G401 (cell line): ENCODE measurements around the gene MATN4. TPM values are rescaled to one million over a fixed set of nuclear protein-coding genes. Genes with fewer than 3 reads are reported as not detected.

Experiments
- DNase-seq: peaks from one replicate; pipeline ENCODE4 v3.0.0-alpha.2; 2015; ENCODE audit warnings: low spot score
- in situ Hi-C: cut with HindIII; loops from 2 replicates; pipeline ENCODE4 v1.10.0; 2016; ENCODE audit warnings: low sequenced_read_pairs, mixed read lengths
- total RNA-seq: library from RNA; depleted of rRNA; stranded (reverse); fragments of >200 nt; shearing (Covaris generic); gene quantifications from 2 replicates; pipeline ENCODE4 v1.2.3, GENCODE V29; 2014; rRNA removed

Gene MATN4
- total RNA-seq, 1 experiment from 2014 or later, result not detected

DNA sequence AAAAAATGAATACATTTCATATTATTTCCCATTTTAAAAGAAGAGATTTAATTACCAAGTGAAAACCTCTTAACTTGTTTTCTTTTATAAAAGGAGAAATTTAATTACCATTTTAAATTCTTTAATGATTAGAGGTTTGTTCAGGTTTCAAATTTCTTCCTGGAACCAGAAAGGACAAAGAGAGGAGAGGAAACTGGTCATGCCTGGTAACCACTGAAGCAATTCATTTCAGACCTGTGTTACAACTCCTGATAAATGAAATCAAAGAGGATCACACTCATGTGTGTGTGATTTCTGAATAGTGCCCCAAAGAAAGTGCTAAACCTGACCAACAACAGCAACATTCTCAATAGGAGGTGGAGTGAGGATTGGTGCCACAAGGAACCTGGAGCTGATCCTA, 41.1 kb downstream of the MATN4 start:
- in situ Hi-C loops, result no loop called here
- DNase-seq, result no peak

DNA sequence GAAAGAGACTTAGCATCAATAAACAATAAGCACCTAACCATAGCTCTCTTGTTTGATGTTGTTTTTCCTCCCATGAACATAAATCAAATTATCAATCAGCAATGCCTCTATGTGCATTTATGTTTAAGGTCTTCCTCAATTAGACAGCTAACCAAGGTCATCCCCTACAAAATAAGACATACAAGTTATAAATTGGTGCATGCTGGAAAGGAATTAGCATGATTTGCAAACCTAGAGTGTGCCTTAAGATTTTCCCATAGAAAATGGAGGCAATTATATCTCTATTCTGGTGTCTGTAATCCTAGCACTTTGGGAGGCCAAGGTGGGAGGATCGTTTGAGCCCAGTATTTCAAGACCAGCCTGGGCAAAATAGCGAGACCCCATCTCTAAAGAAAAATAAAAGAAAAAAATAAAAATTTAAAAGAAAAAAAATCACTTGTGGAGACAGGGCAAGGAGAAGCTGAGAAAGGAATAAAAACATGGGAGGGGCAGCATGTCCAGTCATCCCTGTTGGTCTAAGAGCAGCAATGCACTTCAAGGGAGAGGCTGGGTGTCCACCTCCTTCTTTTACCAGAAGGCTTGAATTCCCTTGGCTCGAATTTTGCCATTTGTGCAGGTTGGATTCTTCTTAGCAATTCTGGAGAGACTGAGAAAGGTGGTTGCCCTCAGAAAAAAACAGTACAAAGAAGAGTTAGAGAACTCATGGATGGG, 44.4 kb downstream of the MATN4 start:
- in situ Hi-C loops, result no loop called here
- no peak for DNase-seq

DNA sequence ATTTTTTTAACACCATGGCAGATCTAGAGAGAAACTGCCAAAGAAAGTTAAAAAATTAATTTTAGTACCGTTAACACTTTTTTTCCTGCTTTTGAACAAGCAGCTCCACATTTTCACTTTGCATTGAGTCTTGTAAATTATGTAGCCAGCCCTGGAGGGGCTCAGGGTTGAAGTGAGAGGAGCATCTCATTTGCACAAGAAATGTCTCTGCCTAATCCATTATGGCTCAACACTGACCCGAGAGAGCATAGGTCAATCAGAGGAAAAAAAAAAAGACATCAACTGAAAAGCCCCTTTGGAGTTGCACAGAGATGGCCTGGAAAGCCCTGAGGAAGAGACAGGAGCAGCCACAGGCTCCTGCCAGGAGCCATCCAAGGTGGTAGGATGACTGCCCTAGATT, 49.4 kb downstream of the MATN4 start:
- in situ Hi-C loops, result no loop called here
- no peak for DNase-seq

DNA sequence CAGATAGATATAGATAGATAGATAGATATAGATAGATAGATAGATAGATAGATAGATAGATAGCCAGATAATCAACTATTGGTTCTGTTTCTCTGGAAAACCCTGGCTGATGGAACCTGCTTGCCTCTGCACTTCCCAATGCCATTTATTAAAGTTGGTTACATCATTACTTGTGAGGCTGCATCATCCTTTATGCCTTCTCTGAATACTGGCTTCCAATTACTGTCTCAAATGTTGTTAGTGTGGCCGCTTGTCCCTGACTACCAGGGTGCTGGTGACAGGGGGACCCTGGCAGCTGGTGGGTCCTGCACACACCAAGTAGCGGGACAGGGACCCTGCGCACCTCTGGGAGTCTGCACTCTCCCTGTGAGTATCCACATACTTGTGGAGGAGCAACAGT, 49.8 kb downstream of the MATN4 start:
- in situ Hi-C loops, result no loop called here
- no peak for DNase-seq

DNA sequence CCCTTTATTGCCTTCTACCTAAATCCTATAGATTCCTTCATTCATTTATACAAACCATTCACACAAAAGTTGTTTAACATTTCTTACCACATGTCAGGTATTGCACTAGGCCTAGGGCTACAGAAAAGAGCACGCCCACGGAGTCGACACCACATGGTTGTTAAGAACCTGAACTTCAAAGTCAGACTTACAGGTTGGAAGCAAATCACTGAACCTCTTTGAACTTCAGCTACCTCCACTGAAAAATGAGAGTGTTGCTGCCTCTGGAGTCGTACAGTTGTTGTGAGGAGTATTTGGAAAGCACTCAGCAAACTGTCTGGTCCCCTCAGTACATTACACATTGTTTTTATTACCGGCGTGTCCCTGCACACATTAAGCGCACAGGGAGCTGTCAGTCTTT, 50.4 kb downstream of the MATN4 start:
- no peak for DNase-seq
- in situ Hi-C loops, result no loop called here

DNA sequence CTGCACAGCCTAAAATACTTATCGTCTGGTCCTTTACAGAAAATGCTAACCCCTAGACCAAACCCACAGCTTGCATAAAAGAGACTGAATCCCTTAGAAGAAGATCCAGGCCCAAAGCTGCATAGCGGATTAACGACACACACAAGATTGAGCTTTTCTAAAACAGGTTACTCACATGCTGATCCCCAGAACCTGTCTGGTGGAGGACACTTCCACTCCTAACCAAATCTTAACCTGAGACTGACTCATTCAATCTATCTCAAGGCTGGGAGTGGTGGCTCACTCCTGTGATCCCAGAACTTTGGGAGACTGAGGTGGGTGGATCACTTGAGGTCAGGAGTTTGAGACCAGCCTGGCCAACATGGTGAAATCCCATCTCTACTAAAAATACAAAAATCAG, 50.9 kb downstream of the MATN4 start:
- in situ Hi-C loops, result no loop called here
- DNase-seq, result no peak

DNA sequence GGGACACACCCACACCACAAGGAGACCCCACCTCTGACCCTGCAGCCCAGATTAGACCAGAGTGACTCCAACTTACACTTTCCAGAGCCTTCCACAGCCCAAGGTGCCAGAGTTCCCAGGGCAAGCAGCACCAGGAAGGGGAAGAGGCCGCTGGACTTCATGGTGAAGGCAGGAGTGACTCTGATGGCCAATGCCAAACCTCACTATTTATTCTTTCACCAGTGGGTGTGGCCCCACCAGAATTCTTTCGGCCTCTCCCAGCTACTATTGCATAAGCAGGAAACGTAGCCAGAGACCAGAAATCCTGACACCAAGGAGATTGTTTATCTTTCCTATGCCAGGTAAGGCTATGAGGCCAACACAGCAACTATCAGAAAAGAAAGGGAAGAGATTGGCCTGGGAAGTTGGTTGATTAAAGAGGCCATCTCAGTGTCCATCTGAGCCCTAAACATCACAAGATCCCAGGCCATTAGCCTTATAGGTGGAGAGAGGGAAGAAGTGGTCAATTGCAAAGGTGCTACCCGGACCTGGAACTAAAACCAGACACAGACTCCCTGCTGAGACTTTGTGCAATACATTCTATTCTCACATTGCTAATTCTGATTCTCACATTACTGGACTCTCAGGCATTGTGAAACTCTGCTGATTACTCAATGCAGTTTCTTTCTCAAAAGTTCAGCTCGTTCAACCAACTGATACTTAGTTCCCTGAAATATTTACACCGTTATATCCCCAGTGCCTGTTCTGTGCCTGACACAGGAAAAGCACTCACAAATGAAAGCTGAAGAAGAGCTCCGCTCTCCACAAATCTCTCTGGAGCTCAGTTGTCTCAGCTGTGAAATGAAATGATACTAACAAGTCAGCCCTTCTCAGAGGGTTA, 53.5 kb downstream of the MATN4 start, which contains the start of gene SLPI:
Gene SLPI, minus strand, starts transcription at position 182 of the 880 bp plus-strand sequence. Its CDS starts 21 bp downstream, at position 161.
- in situ Hi-C loops, result no loop called here
- no peak for DNase-seq

DNA sequence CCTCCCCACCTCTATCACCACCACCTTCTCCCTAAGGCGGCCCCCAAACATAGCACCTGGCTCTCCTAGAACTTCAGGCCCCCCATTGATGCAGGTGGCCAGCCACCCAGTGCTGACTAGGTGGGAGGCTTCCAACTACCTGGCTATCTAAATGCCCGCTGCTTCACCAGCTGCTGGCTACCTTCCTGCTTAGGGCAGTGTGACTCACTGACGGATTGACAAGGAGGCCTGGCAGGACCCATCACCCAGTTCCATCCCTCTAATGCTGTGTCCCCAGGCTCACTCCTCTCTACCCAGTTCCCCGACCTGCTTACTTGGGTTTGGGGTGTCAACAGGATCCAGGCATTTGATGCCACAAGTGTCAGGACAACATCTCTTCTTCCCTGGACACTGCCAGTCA, 54.8 kb downstream of the MATN4 start:
- in situ Hi-C loops, result no loop called here

DNA sequence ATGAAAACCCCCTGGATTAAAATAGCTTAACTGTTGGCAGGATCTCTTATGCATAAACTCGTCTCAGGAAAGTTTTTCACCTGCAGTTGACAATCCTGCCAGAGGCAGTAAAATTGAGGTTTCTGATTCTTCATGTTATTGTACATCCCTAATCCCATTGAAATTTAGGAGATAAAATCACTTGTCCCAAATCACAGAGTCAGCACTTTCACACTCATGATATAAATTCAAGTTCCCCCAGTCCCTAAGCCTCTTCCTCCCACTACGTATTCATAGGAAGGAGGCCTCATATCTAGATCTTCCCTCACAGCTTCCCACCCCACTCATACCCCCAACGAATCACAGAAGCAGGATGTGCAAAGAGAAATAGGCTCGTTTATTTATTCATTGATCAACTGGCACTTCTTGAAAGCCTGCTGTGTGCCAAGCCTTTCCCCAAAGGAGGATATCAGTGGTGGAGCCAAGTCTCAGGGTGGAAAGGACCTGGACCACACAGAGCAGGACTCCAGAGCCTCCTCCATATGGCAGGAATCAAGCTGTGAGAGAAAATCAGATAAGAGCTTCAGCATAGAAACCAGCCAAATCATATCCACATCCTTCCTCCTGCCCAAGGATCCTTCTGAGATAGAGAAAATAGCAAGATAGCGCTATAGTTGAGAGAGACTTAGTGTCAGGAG, 56.1 kb downstream of the MATN4 start:
- DNase-seq, result no peak
- in situ Hi-C loops, result no loop called here

More for the DNA sequence above, 54.8 kb downstream of the MATN4 start:
- no peak for DNase-seq

DNA sequence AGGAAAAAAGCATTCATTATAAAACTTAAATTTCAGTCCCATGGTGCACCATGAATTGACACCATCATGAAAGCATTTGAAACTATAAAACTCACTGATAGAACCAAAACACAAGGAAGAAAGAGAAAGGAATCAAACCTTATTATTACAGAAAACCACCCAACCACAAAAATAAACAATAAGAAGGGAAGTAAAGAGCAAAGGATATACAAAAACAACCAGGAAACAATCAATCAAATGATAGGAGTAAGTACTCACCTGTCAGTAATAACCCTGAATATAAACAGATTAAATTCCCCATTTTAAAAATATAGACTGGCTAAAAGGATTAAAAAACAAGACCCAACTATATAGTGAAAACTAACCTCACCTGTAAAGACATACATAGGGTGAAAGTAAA, 59.5 kb downstream of the MATN4 start:
- in situ Hi-C loops, result no loop called here
- DNase-seq, result no peak

DNA sequence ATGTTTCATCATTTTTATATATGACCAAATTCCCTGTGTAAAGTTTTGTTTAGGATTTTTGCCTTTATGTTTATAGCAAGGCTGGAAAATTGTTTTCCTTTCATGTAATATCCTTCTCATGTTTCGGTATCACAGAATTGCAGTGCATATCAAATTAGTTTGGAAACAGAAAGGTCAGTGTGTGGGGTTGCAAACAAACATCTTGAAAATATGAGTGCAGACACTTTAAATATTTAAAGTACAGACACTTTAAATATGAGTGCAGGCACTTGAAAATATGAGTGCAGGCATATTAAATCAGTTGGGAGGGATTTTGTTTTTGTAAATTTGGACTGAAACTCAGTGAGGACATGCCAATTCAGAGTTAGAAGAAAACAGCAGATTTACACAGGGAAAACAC, 60.2 kb downstream of the MATN4 start:
- in situ Hi-C loops, result no loop called here
- DNase-seq, result no peak

DNA sequence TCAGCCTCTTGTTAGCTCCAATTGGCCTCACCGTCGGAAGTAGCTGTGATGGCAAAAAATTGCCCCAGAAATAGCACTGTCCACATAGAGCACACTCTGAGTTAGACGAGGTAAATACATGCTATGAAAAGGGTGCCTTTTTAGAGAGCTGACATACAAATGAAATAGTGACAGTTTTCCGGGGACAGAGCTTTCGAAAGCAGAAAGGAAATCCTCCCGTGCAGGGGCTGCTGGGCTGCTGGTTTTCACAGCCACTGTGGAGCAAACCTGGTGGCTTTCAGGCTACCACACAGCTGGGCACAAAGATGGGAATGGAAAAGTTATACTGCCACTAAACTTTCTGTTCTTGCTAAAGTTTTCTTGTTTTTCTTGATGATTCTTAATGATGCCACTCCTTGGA, 62.0 kb downstream of the MATN4 start:
- in situ Hi-C loops, result no loop called here
- DNase-seq, result no peak

Other genes with a start within 250 kb of the MATN4 start
- gene KCNS1, start 207.2 kb downstream of the MATN4 start, total RNA-seq, result not detected in 2 replicates
- gene WFDC5, start 193.1 kb downstream of the MATN4 start, total RNA-seq, result not detected in 2 replicates
- gene WFDC12, start 183.8 kb downstream of the MATN4 start, total RNA-seq, result not detected in 2 replicates
- not detected in 2 replicates for gene PI3, start 133.4 kb downstream of the MATN4 start, total RNA-seq
- not detected in 2 replicates for gene SEMG1, start 101.3 kb downstream of the MATN4 start, total RNA-seq
- not detected in 2 replicates for gene SEMG2, start 86.9 kb downstream of the MATN4 start, total RNA-seq
- gene SLPI, start 53.7 kb downstream of the MATN4 start, total RNA-seq, result not detected in 2 replicates
- not detected in 2 replicates for gene RBPJL, start 1.5 kb downstream of the MATN4 start, total RNA-seq
- gene SDC4, start 40.1 kb upstream of the MATN4 start, total RNA-seq, result 16.4 and 24.7 TPM in 2 replicates
- 13.0 and 21.9 TPM in 2 replicates for gene SYS1, start 54.9 kb upstream of the MATN4 start, total RNA-seq
- not detected in 2 replicates for gene TP53TG5, start 70.0 kb upstream of the MATN4 start, total RNA-seq
- gene DBNDD2, start 100.0 kb upstream of the MATN4 start, total RNA-seq, result 0.86 and 5.7 TPM in 2 replicates
- 25.2 and 31.0 TPM in 2 replicates for gene PIGT, start 107.8 kb upstream of the MATN4 start, total RNA-seq
- gene WFDC2, start 161.5 kb upstream of the MATN4 start, total RNA-seq, result not detected in 2 replicates
- gene SPINT3, start 207.3 kb upstream of the MATN4 start, total RNA-seq, result not detected in 2 replicates
- not detected in 2 replicates for gene WFDC6, start 231.2 kb upstream of the MATN4 start, total RNA-seq
- not detected in 2 replicates for gene EPPIN, start 239.1 kb upstream of the MATN4 start, total RNA-seq